ENCODE results near the gene FGD2. TPM values are rescaled to one million over a fixed set of nuclear protein-coding genes. Genes with fewer than 3 reads are reported as not detected.
A peak's percentile ranks its signal among the peaks of the same experiment; 100 is the strongest.

The FGD2 gene
- total and polyA plus RNA-seq, 9 of the 15 experiments (the other 6 are each of a cell fraction or from before 2014, with no cell fraction given), result 0.09 TPM; not detected in 8

DNA sequence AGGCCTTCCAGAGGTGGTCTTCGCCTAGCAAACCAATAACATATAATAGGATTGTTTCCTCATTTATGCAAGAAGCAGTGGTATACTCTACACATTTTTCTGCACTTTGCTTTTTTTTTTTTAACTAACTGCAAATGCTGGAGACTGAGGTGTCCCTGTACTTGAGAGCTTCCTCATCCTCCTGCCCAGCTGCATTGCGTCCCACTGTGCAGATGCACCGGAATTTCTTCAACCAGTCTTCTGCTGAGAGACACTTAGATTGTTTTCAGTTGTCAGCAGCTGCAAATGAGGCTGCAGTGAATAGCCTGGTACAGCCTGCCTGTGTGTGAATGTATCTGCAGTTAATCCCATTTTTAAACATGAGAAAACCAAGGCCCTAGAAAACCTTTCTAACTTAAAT lies 11.5 kb downstream of the FGD2 start:
- Histone ChIP-seq H3K9me3 (replicated peaks; ENCODE audit: control insufficient read depth, insufficient read depth, low read depth, low read length) (no peaks in the 10 kb centered on the region), H3K4me2 (ENCODE audit: insufficient read depth, low read length) (no peak overlapping the region), H3K27me3 (ENCODE audit: control insufficient read depth in 2 of 2, insufficient read depth in 2 of 2, low read length in 2 of 2) (no peaks in the 10 kb centered on the region; a peak in 1 of 5 replicates), H3K9me1 (ENCODE audit: control insufficient read depth, insufficient read depth, low read length) (peaks cover 3% of the 10 kb centered on the region), H3K79me2 (ENCODE audit: control insufficient read depth, insufficient read depth, low read length) (no peaks in the 10 kb centered on the region), H2AFZ (ENCODE audit: low read depth, low read length) (0 out of 2 replicates have a peak overlapping the region, but pooled peaks have one; percentile 2), H3K27ac (ENCODE audit: extremely low read depth, low read depth, low read length) (no peak overlapping the region), H3K4me1 (replicated peaks in 1 of 2; ENCODE audit: control insufficient read depth in 2 of 2, insufficient read depth in 2 of 2, low read length in 2 of 2) (peaks cover 13 to 20% of the 10 kb centered on the region in 2 experiments), H3K4me3 (no peak overlapping the region), H3K36me3 (ENCODE audit: control insufficient read depth, insufficient read depth, low read length) (no peaks in the 10 kb centered on the region), H4K20me1 (replicated peaks; ENCODE audit: control insufficient read depth, insufficient read depth, low read length) (peaks cover 4% of the 10 kb centered on the region; the same call in 1 of the 2 replicates), H3K9ac (ENCODE audit: insufficient read depth in 1 of 2, low read depth in 2 of 2, low read length in 2 of 2) (no peak overlapping the region)
- intact Hi-C loops (cut with micrococcal nuclease) (loop anchor here (10.0 kb wide), 1 partner anchor 102 kb away; no protein-coding TSS in a partner anchor), in situ Hi-C loops (cut with MboI) (loop anchor here (25.0 kb wide), 1 partner anchor 1470 kb away; no protein-coding TSS in a partner anchor)
- 36% methylated on average over 3 of the region's 3 CpGs for WGBS (ENCODE audit: insufficient coverage, low coverage, missing lambda C conversion rate)
- DNase-seq (ENCODE audit: extremely low read depth in 1 of 4, low spot score in 3 of 4) (no peak), ATAC-seq (no peak), FAIRE-seq (no peak)
- BruUV-seq (replicated peaks), result no TSS peak
- ChIA-PET POLR2A (interaction anchor here (1.4 to 2.5 kb wide), 3 partner anchors 10 to 193 kb away, joined by 5 to 14 read pairs (median 8); no protein-coding TSS in a partner anchor), CTCF (ENCODE audit: low intra/inter-chr PET ratio) (interaction anchor here (0.6 to 9.7 kb wide), 4 partner anchors 155 to 287 kb away, joined by 6 to 204 read pairs (median 92); partner anchors contain the start of gene PIM1)
- TF ChIP-seq VEZF1 (CRISPR knock-in tag; IDR thresholded peaks at IDR 0.05) (no peak), POLR2B (IDR thresholded peaks at IDR 0.05; ENCODE audit: low read depth, partially characterized antibody) (no peak), BRCA1 (IDR thresholded peaks at IDR 0.05) (no peak), BRCA1 (CRISPR knock-in tag; IDR thresholded peaks at IDR 0.05) (no peak), KAT2B (IDR thresholded peaks at IDR 0.05; ENCODE audit: low read depth, low read length) (no peak), ZNF3 (CRISPR knock-in tag; IDR thresholded peaks at IDR 0.05) (no peak), ESRRA (IDR thresholded peaks at IDR 0.05; ENCODE audit: borderline replicate concordance, low read depth) (no peak), POLR2A (conservative IDR thresholded peaks at IDR 0.05) (no peak), TEAD2 (tag; IDR thresholded peaks at IDR 0.05) (no peak), TCF7L2 (IDR thresholded peaks at IDR 0.05; ENCODE audit: low read depth, low read length) (no peak), ZFX (CRISPR knock-in tag; IDR thresholded peaks at IDR 0.05) (no peak), RAD51 (IDR thresholded peaks at IDR 0.05; ENCODE audit: borderline replicate concordance, low read depth) (no peak), FIP1L1 (IDR thresholded peaks at IDR 0.05; ENCODE audit: low read depth, low read length, poor library complexity, severe bottlenecking) (no peak), PPARD (CRISPR knock-in tag; IDR thresholded peaks at IDR 0.05) (no peak)
- TF ChIP-seq, protein P1, sequence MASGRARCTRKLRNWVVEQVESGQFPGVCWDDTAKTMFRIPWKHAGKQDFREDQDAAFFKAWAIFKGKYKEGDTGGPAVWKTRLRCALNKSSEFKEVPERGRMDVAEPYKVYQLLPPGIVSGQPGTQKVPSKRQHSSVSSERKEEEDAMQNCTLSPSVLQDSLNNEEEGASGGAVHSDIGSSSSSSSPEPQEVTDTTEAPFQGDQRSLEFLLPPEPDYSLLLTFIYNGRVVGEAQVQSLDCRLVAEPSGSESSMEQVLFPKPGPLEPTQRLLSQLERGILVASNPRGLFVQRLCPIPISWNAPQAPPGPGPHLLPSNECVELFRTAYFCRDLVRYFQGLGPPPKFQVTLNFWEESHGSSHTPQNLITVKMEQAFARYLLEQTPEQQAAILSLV (tag; IDR thresholded peaks at IDR 0.05), result no peak
- TF ChIP-seq, protein P2, sequence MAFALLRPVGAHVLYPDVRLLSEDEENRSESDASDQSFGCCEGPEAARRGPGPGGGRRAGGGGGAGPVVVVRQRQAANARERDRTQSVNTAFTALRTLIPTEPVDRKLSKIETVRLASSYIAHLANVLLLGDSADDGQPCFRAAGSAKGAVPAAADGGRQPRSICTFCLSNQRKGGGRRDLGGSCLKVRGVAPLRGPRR (CRISPR knock-in tag; IDR thresholded peaks at IDR 0.05), result no peak
- TF ChIP-seq, protein P3, sequence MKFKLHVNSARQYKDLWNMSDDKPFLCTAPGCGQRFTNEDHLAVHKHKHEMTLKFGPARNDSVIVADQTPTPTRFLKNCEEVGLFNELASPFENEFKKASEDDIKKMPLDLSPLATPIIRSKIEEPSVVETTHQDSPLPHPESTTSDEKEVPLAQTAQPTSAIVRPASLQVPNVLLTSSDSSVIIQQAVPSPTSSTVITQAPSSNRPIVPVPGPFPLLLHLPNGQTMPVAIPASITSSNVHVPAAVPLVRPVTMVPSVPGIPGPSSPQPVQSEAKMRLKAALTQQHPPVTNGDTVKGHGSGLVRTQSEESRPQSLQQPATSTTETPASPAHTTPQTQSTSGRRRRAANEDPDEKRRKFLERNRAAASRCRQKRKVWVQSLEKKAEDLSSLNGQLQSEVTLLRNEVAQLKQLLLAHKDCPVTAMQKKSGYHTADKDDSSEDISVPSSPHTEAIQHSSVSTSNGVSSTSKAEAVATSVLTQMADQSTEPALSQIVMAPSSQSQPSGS (CRISPR knock-in tag; IDR thresholded peaks at IDR 0.05), result no peak
- TF ChIP-seq, protein P4, sequence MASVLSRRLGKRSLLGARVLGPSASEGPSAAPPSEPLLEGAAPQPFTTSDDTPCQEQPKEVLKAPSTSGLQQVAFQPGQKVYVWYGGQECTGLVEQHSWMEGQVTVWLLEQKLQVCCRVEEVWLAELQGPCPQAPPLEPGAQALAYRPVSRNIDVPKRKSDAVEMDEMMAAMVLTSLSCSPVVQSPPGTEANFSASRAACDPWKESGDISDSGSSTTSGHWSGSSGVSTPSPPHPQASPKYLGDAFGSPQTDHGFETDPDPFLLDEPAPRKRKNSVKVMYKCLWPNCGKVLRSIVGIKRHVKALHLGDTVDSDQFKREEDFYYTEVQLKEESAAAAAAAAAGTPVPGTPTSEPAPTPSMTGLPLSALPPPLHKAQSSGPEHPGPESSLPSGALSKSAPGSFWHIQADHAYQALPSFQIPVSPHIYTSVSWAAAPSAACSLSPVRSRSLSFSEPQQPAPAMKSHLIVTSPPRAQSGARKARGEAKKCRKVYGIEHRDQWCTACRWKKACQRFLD (CRISPR knock-in tag; IDR thresholded peaks at IDR 0.05), result no peak
